Measurements from ENCODE around the gene ALDH1L1. TPM values are rescaled to one million over a fixed set of nuclear protein-coding genes. Genes with fewer than 3 reads are reported as not detected.

ALDH1L1 gene
- total RNA-seq, 1 experiment from 2014 or later: not detected

DNA sequence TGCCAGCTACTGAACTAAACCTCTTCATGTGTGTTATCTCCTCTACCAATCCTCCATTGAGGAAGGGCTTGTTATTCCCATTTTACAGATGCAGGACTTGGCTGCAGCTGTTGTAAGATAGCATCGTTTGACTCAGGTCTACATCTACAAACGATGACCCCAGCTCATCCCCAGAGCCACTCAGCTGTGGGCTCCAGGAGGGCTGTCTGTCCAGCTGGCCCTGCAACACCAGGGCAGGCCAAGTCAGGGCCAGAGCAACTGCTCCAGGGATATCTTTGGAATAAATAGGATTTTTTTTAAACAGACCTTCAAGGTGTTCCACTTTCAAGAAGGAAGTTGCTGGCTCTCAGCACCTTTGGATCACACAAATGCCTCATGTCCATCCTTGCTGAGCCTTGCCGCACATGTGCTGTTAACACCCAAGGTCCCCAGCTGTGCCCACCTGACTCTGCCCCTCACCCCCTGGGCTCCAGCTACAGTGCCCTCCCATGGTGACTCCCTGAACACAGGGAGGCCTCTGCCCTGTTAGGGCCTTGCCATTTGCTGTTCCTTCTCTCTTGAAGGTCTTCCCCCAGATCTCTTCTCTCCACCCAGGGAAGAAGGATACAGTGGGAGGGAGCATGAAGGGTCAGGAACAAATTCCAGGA lies 31.0 kb downstream of the ALDH1L1 start:
- H3K27ac ChIP-seq (ENCODE audit: low read length): no peak overlapping the region
- no peaks in the 10 kb centered on the region for H3K27me3 ChIP-seq (ENCODE audit: low read length)
- no peak overlapping the region for H3K4me2 ChIP-seq (ENCODE audit: low read depth, low read length, poor library complexity, severe bottlenecking)
- no peaks in the 10 kb centered on the region for H3K79me2 ChIP-seq (ENCODE audit: low read length)
- no peak overlapping the region for H3K9ac ChIP-seq (ENCODE audit: low read length)
- no peak for DNase-seq
- H3K9me2 ChIP-seq (replicated peaks; ENCODE audit: insufficient read depth, low read length): no peaks in the 10 kb centered on the region
- H3K4me3 ChIP-seq (ENCODE audit: low read length): no peak overlapping the region
- H3K9me3 ChIP-seq (ENCODE audit: low read length): no peaks in the 10 kb centered on the region
- no peaks in the 10 kb centered on the region for H3K36me3 ChIP-seq (ENCODE audit: insufficient read depth, low read length)
- H4K20me1 ChIP-seq (ENCODE audit: insufficient read depth, low read depth, low read length): no peaks in the 10 kb centered on the region
- no peak overlapping the region for H2AFZ ChIP-seq (ENCODE audit: low read length)
- H3K4me1 ChIP-seq (ENCODE audit: low read length): no peaks in the 10 kb centered on the region

DNA sequence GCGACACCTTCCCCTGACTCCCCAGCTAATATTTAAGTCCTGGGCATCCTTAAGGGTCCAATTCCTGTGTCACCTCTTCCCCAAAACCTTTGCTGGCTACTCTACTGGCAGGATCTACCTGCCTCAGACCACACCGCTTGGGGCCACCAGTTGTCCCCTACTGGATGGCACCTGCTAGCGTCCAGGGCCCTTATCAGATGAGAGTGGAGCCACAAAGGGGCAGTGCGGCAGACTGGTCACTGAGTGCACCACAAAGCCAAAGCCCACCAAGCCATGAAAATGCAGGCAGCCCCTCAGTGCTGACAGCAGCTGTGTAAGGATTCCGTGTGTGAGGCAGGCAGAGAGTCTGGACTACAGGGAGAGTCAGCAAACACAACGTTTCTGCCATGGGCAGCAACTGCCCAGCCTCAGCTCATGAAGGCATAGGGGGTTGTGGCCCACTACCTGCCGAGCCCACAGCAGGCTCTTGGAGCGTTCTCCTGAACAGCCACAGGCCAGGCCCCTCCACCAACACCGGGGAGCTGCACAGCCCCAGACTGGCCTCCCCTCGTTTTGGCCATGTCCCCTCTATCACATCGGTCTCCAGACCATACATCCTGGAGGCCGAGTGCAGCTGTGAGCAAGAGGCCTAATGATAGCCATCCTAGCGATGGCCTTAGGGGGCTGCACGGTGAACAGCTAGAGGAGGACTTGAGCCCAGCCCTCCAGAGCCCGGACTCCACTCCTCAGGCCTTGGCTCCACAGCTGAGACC lies 32.3 kb downstream of the ALDH1L1 start:
- Histone ChIP-seq H3K9me3 (ENCODE audit: low read length) (no peaks in the 10 kb centered on the region), H2AFZ (ENCODE audit: low read length) (no peak overlapping the region), H4K20me1 (ENCODE audit: insufficient read depth, low read depth, low read length) (no peaks in the 10 kb centered on the region), H3K4me2 (ENCODE audit: low read depth, low read length, poor library complexity, severe bottlenecking) (no peak overlapping the region), H3K79me2 (ENCODE audit: low read length) (no peaks in the 10 kb centered on the region), H3K27me3 (ENCODE audit: low read length) (no peaks in the 10 kb centered on the region), H3K9me2 (replicated peaks; ENCODE audit: insufficient read depth, low read length) (no peaks in the 10 kb centered on the region), H3K4me1 (ENCODE audit: low read length) (no peaks in the 10 kb centered on the region), H3K36me3 (ENCODE audit: insufficient read depth, low read length) (no peaks in the 10 kb centered on the region), H3K27ac (ENCODE audit: low read length) (no peak overlapping the region), H3K4me3 (ENCODE audit: low read length) (no peak overlapping the region), H3K9ac (ENCODE audit: low read length) (no peak overlapping the region)
- no peak for DNase-seq

DNA sequence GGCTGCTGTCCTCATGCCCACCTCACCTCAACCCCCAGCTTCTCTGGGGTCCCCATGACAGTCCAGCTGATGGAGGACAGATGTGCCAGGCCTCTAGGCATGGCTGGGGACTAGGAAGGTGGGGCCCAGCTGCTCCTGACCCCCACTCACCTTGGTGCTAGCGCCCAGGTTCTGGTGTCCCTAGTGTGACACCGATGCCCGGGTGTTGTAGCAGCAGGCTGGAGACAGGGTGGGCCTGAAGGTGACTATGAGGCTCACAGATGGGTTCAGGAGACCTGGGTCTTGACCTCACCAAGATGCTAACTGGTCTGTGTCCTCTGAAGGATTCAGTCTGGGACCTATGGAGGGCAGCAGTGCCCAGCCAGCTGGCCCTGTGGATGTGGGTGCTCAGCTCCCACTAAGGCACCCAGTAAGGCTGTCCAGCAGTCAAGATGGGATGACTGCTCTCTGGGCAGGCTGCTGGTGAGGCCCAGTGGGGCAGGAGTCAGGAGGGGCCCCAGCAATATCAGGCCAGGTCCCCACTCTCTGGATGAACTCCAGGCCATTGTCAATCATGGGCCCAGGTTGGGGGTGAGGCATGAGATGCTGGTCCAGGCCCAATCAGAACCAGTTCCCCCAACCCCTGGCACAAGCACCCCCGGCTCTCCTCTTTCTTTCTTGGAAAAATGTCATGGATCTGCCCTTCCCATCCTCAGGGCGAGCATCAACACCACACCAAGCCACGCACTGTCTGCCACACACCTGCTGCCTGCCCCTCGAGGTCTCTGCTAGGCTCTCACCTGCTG lies 33.0 kb downstream of the ALDH1L1 start:
- no peaks in the 10 kb centered on the region for H3K4me1 ChIP-seq (ENCODE audit: low read length)
- no peak overlapping the region for H3K4me3 ChIP-seq (ENCODE audit: low read length)
- no peak for DNase-seq
- no peaks in the 10 kb centered on the region for H3K9me2 ChIP-seq (replicated peaks; ENCODE audit: insufficient read depth, low read length)
- H3K4me2 ChIP-seq (ENCODE audit: low read depth, low read length, poor library complexity, severe bottlenecking): no peak overlapping the region
- H3K9ac ChIP-seq (ENCODE audit: low read length): no peak overlapping the region
- H3K27me3 ChIP-seq (ENCODE audit: low read length): no peaks in the 10 kb centered on the region
- H3K9me3 ChIP-seq (ENCODE audit: low read length): no peaks in the 10 kb centered on the region
- no peaks in the 10 kb centered on the region for H3K36me3 ChIP-seq (ENCODE audit: insufficient read depth, low read length)
- H3K79me2 ChIP-seq (ENCODE audit: low read length): no peaks in the 10 kb centered on the region
- H4K20me1 ChIP-seq (ENCODE audit: insufficient read depth, low read depth, low read length): no peaks in the 10 kb centered on the region
- H2AFZ ChIP-seq (ENCODE audit: low read length): no peak overlapping the region
- H3K27ac ChIP-seq (ENCODE audit: low read length): no peak overlapping the region

DNA sequence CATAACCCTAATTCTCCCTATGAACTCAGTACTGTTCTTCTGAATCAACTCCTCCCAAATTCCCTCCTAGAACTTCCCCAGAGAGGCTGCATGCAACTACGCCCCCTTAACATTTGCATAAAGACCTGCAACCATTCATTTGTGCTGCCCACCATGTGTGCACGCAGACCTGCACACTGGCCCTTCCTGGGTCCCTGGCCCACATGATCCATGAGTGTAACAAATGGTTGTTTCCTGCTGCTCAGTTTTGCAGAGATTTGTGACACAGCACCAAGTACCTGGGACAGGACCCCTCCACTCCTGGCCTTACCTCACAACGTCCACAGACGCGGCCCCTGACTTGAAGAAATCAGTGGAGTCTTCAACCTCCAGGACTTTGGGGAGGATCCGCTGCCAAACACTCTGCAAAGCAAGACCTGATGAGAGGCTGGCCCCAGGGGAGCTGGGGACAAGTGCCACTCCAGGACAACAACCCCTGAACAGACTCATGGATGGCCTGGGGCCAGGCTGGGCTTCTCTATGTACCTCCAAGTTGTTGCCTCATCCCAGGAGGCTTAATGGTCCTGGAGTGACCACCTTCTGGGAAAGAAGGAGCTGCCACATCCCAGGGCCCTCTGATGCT lies 33.8 kb downstream of the ALDH1L1 start:
- H3K4me1 ChIP-seq (ENCODE audit: low read length): no peaks in the 10 kb centered on the region
- no peak for DNase-seq
- no peaks in the 10 kb centered on the region for H4K20me1 ChIP-seq (ENCODE audit: insufficient read depth, low read depth, low read length)

DNA sequence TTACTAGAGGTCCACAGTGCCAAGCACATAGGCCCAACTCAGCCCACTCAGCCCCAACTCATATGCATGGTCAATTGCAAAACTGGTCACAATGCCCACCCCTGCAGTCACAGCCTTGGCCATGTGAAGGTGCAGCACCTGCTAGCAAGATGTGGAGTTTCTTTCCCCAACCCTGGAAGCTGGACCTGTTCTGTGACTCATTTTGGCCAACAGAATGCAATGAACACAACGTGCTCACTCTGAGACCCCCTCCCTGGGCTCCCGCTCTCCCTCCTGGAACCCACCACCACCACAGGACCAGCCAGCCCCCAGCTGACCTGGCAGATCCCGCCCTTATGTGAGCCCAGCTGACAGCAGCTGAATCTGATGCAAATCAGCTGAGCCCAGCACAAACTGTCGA lies 34.4 kb downstream of the ALDH1L1 start:
- no peaks in the 10 kb centered on the region for H3K27me3 ChIP-seq (ENCODE audit: low read length)
- H3K27ac ChIP-seq (ENCODE audit: low read length): no peak overlapping the region
- no peaks in the 10 kb centered on the region for H3K36me3 ChIP-seq (ENCODE audit: insufficient read depth, low read length)
- H3K4me2 ChIP-seq (ENCODE audit: low read depth, low read length, poor library complexity, severe bottlenecking): no peak overlapping the region
- no peaks in the 10 kb centered on the region for H3K9me2 ChIP-seq (replicated peaks; ENCODE audit: insufficient read depth, low read length)
- no peak for DNase-seq
- H3K9me3 ChIP-seq (ENCODE audit: low read length): no peaks in the 10 kb centered on the region
- H4K20me1 ChIP-seq (ENCODE audit: insufficient read depth, low read depth, low read length): no peaks in the 10 kb centered on the region; the same call in 1 of the 2 replicates
- H3K4me1 ChIP-seq (ENCODE audit: low read length): no peaks in the 10 kb centered on the region
- no peak overlapping the region for H3K4me3 ChIP-seq (ENCODE audit: low read length)
- no peaks in the 10 kb centered on the region for H3K79me2 ChIP-seq (ENCODE audit: low read length)
- no peak overlapping the region for H3K9ac ChIP-seq (ENCODE audit: low read length)
- H2AFZ ChIP-seq (ENCODE audit: low read length): no peak overlapping the region

More for the DNA sequence above, 33.8 kb downstream of the ALDH1L1 start:
- H3K9me2 ChIP-seq (replicated peaks; ENCODE audit: insufficient read depth, low read length): no peaks in the 10 kb centered on the region
- H3K4me3 ChIP-seq (ENCODE audit: low read length): no peak overlapping the region
- no peaks in the 10 kb centered on the region for H3K9me3 ChIP-seq (ENCODE audit: low read length)
- H3K36me3 ChIP-seq (ENCODE audit: insufficient read depth, low read length): no peaks in the 10 kb centered on the region
- H2AFZ ChIP-seq (ENCODE audit: low read length): no peak overlapping the region
- H3K27ac ChIP-seq (ENCODE audit: low read length): no peak overlapping the region
- H3K9ac ChIP-seq (ENCODE audit: low read length): no peak overlapping the region
- no peaks in the 10 kb centered on the region for H3K27me3 ChIP-seq (ENCODE audit: low read length)
- no peak overlapping the region for H3K4me2 ChIP-seq (ENCODE audit: low read depth, low read length, poor library complexity, severe bottlenecking)
- no peaks in the 10 kb centered on the region for H3K79me2 ChIP-seq (ENCODE audit: low read length)

DNA sequence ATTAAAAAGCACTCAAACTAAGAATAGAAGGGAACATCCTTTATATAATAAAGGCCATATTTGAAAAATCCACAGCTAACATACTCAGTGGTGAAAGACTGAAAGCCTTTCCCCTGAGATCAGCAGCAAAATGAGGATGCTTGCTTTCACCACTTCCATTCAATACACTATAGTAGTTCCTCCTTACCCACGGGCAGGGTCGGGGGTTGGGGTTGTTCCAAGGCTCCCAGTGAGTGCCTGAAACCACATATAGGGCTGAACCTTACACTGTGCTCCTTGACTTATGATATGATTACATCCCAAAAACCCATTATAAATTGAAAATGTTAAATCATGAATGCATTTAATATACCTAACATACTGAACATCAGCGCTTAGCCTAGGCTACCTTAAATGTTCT lies 37.7 kb downstream of the ALDH1L1 start:
- no peaks in the 10 kb centered on the region for H3K79me2 ChIP-seq (ENCODE audit: low read length)

DNA sequence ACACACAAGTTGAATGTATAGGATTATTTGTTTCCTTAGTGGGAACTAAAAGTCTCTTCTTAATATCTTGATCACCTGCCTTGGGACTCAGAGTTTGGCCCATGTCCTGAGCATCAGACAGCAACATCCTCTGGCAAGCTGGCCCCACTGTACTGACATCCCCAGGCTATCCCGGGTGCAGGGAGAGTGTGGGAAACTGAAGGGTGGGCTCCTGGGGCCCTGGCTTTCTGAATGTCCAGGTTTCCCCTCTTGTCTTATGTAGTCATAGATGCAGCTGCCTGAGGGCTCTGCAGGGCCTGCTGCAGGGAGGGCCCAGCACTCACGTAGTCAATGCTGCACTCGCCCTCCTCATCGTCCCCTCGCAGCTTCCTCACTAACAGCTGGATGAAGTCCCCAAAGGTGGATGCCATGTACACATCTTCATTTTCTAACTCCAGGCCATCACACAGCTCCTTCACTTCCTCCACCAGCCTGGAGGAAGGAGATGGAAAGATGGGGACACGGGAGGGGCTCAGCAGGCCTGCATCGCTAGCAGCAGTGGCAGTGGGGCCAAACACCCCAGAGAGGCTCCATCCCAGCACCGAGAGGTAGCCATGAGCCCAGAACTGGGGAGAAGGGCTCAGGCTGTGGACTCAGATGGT lies 42.8 kb downstream of the ALDH1L1 start:
- Histone ChIP-seq H3K9me2 (replicated peaks; ENCODE audit: insufficient read depth, low read length) (no peaks in the 10 kb centered on the region), H3K4me3 (ENCODE audit: low read length) (no peak overlapping the region), H3K27ac (ENCODE audit: low read length) (no peak overlapping the region), H2AFZ (ENCODE audit: low read length) (no peak overlapping the region), H3K9me3 (ENCODE audit: low read length) (no peaks in the 10 kb centered on the region), H3K27me3 (ENCODE audit: low read length) (no peaks in the 10 kb centered on the region), H3K4me2 (ENCODE audit: low read depth, low read length, poor library complexity, severe bottlenecking) (no peak overlapping the region), H3K9ac (ENCODE audit: low read length) (no peak overlapping the region), H3K4me1 (ENCODE audit: low read length) (no peaks in the 10 kb centered on the region), H4K20me1 (ENCODE audit: insufficient read depth, low read depth, low read length) (no peaks in the 10 kb centered on the region; the same call in 1 of the 2 replicates), H3K36me3 (ENCODE audit: insufficient read depth, low read length) (no peaks in the 10 kb centered on the region), H3K79me2 (ENCODE audit: low read length) (no peaks in the 10 kb centered on the region)
- DNase-seq: no peak

More for the DNA sequence above, 37.7 kb downstream of the ALDH1L1 start:
- no peak overlapping the region for H3K4me2 ChIP-seq (ENCODE audit: low read depth, low read length, poor library complexity, severe bottlenecking)
- no peaks in the 10 kb centered on the region for H3K9me3 ChIP-seq (ENCODE audit: low read length)
- no peak overlapping the region for H3K9ac ChIP-seq (ENCODE audit: low read length)
- no peak overlapping the region for H2AFZ ChIP-seq (ENCODE audit: low read length)
- H3K27ac ChIP-seq (ENCODE audit: low read length): no peak overlapping the region
- DNase-seq: no peak
- H3K36me3 ChIP-seq (ENCODE audit: insufficient read depth, low read length): no peaks in the 10 kb centered on the region
- H3K4me3 ChIP-seq (ENCODE audit: low read length): no peak overlapping the region
- H4K20me1 ChIP-seq (ENCODE audit: insufficient read depth, low read depth, low read length): no peaks in the 10 kb centered on the region; the same call in 1 of the 2 replicates
- H3K27me3 ChIP-seq (ENCODE audit: low read length): no peaks in the 10 kb centered on the region
- H3K4me1 ChIP-seq (ENCODE audit: low read length): no peaks in the 10 kb centered on the region
- no peaks in the 10 kb centered on the region for H3K9me2 ChIP-seq (replicated peaks; ENCODE audit: insufficient read depth, low read length)
